ENCODE data around the gene NUCB1. TPM values are rescaled to one million over a fixed set of nuclear protein-coding genes. Genes with fewer than 3 reads are reported as not detected.
"Not testable (repeated sequence)": the region's sequence is repeated elsewhere in the genome, so short reads cannot be mapped to it uniquely, and the experiment has no call there.

The NUCB1 gene
- total and polyA plus RNA-seq, 8 donors, result 68.9 to 503 (median 123) TPM

DNA sequence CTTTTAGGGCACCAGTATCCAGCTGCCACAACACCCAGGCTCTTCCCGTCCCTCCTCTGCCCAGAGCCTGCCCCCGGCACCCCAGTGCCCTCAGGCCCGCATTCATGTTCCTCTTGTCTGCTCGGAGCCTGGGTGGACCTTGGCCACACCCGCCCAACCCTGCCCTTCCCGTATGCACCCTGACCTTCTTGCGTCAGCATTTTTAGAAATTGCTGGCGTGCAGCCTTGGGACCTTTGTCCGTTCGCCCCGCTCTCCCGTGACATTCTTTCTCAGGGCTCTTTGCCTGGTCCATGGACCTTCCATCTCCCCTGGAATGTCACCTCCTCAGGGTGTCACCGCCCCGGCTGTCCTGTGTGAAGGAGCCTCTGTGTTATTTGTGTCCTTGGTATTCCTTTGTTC, 7.6 kb downstream of the NUCB1 start:
- Histone ChIP-seq H3K27me3 (no peaks in the 10 kb centered on the region), H3K36me3 (peaks cover 54 to 89% (median 88%) of the 10 kb centered on the region in 4 donors), H3K4me3 (no peak overlapping the region), H3K9me3 (no peaks in the 10 kb centered on the region), H3K4me1 (peaks cover 4 to 6% (median 5%) of the 10 kb centered on the region in 4 donors), H3K27ac (peak overlapping the region in 2 of 5 donors; percentile 12 to 34)
- DNase-seq, result peak in 1 of 2 donors; percentile 43
- TF ChIP-seq, protein P1, sequence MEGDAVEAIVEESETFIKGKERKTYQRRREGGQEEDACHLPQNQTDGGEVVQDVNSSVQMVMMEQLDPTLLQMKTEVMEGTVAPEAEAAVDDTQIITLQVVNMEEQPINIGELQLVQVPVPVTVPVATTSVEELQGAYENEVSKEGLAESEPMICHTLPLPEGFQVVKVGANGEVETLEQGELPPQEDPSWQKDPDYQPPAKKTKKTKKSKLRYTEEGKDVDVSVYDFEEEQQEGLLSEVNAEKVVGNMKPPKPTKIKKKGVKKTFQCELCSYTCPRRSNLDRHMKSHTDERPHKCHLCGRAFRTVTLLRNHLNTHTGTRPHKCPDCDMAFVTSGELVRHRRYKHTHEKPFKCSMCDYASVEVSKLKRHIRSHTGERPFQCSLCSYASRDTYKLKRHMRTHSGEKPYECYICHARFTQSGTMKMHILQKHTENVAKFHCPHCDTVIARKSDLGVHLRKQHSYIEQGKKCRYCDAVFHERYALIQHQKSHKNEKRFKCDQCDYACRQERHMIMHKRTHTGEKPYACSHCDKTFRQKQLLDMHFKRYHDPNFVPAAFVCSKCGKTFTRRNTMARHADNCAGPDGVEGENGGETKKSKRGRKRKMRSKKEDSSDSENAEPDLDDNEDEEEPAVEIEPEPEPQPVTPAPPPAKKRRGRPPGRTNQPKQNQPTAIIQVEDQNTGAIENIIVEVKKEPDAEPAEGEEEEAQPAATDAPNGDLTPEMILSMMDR (IDR thresholded peaks at IDR 0.05), result no peak
- no peak for TF ChIP-seq EP300 (IDR thresholded peaks at IDR 0.05)
- no peak for TF ChIP-seq POLR2AphosphoS5 (IDR thresholded peaks at IDR 0.05)
- no peak for TF ChIP-seq POLR2A (IDR thresholded peaks at IDR 0.05)
- 71 to 88% (median 80%) methylated on average over 13 to 14 of the region's 14 CpGs for WGBS, 5 donors
- intact Hi-C loops (cut with DNase I; ENCODE audit: low total_unique reads), result no loop called here

DNA sequence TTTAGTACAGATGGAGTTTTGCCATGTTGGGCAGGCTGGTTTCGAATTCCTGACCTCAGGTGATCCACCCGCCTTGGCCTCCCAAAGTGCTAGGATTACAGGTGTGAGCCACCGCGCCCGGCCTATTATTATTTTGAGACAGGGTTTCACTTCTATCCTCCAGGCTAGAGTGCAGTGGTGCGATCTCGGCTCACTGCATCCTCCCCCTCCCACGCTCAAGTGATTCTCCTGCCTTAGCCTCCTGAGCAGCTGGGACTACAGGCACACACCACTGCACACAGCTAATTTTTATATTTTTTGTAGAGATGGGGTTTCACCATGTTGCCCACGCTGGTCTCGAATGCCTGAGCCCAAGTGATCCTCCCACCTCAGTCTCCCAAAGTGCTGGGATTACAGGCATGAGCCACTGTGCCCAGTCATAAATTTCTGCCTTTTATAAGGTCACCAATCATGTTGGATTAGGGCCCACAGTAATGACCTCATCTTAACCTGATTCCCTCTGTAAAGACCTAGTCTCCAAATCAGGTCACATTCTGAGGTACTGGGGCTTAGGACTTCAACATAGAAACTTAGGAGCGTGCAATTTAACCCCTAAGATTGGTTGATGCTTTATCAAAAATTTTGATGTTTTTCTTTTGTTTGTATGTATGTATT, 9.4 kb downstream of the NUCB1 start:
- H3K4me1 ChIP-seq; DNase-seq; intact Hi-C loops (cut with DNase I; ENCODE audit: low total_unique reads); H3K4me3 ChIP-seq; H3K9me3 ChIP-seq; H3K27me3 ChIP-seq: not testable (repeated sequence)
- H3K27ac ChIP-seq, result peak overlapping the region in 1 of 5 donors; percentile 10
- WGBS, 5 donors, result 95 to 99% (median 97%) methylated on average over 11 of the region's 11 CpGs
- H3K36me3 ChIP-seq, result peaks cover 69 to 100% (median 100%) of the 10 kb centered on the region in 4 donors

DNA sequence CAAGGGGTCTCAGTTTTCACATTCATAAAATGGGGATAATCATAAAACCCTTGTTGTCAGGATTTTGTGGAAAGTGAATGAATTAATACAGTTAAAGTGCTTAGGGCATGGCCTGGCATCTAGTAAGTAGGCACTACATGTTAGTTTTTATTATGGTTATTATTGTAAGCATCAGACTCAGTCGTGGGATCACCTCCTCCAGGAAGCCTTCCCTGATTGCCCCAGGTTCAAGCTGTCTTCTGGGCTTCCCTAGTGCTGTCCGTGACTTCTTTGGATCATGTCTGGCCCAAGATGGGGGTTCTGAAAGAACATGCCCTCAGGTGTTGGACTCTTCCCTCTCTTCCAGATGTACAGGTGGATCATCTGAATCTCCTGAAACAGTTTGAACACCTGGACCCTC, 10.7 kb downstream of the NUCB1 start:
- intact Hi-C loops (cut with DNase I; ENCODE audit: low total_unique reads), result no loop called here

DNA sequence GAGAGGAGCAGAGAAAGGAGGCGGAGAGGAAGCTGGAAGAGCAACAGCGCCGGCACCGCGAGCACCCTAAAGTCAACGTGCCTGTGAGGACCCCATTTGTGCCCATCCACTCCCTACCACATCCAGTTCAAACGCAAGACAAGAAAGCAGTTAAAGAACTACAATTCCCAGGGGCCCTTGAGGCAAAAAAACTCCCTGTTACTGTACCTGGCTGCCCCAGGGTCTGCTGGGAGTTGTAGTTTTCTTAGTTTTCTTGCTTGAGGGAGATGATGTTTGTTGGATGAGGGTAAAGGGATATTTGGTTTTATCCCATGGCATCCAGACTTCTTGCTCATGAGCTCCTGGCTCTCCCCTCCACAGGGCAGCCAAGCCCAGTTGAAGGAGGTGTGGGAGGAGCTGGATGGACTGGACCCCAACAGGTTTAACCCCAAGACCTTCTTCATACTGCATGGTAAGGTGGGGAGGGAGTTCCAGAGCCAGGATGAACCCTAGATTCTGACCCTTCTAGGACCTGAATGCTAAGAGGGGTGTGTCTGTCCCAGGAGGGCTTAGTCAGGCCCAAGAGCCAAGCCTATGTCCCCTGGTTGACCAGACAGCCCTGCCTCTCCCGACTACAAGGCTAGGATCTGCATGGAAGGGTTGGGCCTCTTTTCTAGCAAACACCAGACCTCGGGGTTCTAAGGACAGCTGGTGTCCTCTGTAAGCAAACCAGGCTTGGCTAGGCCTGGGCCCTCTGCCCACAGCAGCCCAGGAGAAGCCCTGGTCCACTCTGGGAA, 13.2 kb downstream of the NUCB1 start:
- intact Hi-C loops (cut with DNase I; ENCODE audit: low total_unique reads), result no loop called here
- H3K36me3 ChIP-seq, result peaks cover 75 to 100% (median 100%) of the 10 kb centered on the region in 4 donors
- H3K9me3 ChIP-seq, result no peaks in the 10 kb centered on the region
- 90 to 96% (median 92%) methylated on average over 9 of the region's 9 CpGs for WGBS, 5 donors
- no peaks in the 10 kb centered on the region for H3K27me3 ChIP-seq
- H3K27ac ChIP-seq, result no peak overlapping the region
- no peak for TF ChIP-seq POLR2AphosphoS5 (IDR thresholded peaks at IDR 0.05)
- no peak for TF ChIP-seq EP300 (IDR thresholded peaks at IDR 0.05)
- TF ChIP-seq POLR2A (IDR thresholded peaks at IDR 0.05), result no peak
- TF ChIP-seq, protein P1 (IDR thresholded peaks at IDR 0.05), result no peak
- DNase-seq, result no peak
- no peak overlapping the region for H3K4me3 ChIP-seq
- H3K4me1 ChIP-seq, result no peaks in the 10 kb centered on the region

More for the DNA sequence above, 10.7 kb downstream of the NUCB1 start:
- Histone ChIP-seq H3K4me1 (no peaks in the 10 kb centered on the region), H3K27ac (no peak overlapping the region), H3K27me3 (no peaks in the 10 kb centered on the region), H3K4me3 (no peak overlapping the region), H3K9me3 (no peaks in the 10 kb centered on the region), H3K36me3 (peaks cover 66 to 100% (median 100%) of the 10 kb centered on the region in 4 donors)
- WGBS, 5 donors, result 91 to 100% (median 96%) methylated on average over 1 to 2 of the region's 2 CpGs
- no peak for DNase-seq
- no peak for TF ChIP-seq EP300 (IDR thresholded peaks at IDR 0.05)
- TF ChIP-seq POLR2A (IDR thresholded peaks at IDR 0.05), result no peak
- TF ChIP-seq POLR2AphosphoS5 (IDR thresholded peaks at IDR 0.05), result no peak
- TF ChIP-seq, protein P1 (IDR thresholded peaks at IDR 0.05), result no peak

Measured in stomach (tissue), 9 donors.